ENCODE data around the gene UPB1.

UPB1 gene

GRCh38 chr22:24525416-24526037, 30.4 kb downstream of the UPB1 start:
- TF ChIP-seq CTCF (IDR thresholded peaks at IDR 0.05) = peak; percentile 89

GRCh38 chr22:24526191-24526590, 31.1 kb downstream of the UPB1 start:
- no peak for TF ChIP-seq CTCF (IDR thresholded peaks at IDR 0.05)

- no peak for TF ChIP-seq CTCF (IDR thresholded peaks at IDR 0.05)
Measured at GRCh38 chr22:24529898-24530297, 34.8 kb downstream of the UPB1 start.

- no peak for TF ChIP-seq CTCF (IDR thresholded peaks at IDR 0.05)
Measured at GRCh38 chr22:24532075-24532474, 36.9 kb downstream of the UPB1 start.

GRCh38 chr22:24535348-24535747, 40.2 kb downstream of the UPB1 start:
- no peak for TF ChIP-seq CTCF (IDR thresholded peaks at IDR 0.05)

GRCh38 chr22:24536089-24536488, 41.0 kb downstream of the UPB1 start:
- no peak for TF ChIP-seq CTCF (IDR thresholded peaks at IDR 0.05)

- no peak for TF ChIP-seq CTCF (IDR thresholded peaks at IDR 0.05)
Measured at GRCh38 chr22:24540470-24540869, 45.3 kb downstream of the UPB1 start.

Data from LNCAP (cell line).